Fibroblast of lung (primary cell): Measurements from ENCODE around the gene CLUH.

Experiments used
- EZH2 ChIP-seq: IDR thresholded peaks from 2 replicates; pipeline ENCODE4 v1.5.1; 2012; ENCODE audit warnings: low read length, control low read depth, mild to moderate bottlenecking; ENCODE audit errors: missing control alignments
- TF ChIP-seq, protein P1 (sequence below), 2 donors: IDR thresholded peaks in 1 of 2; conservative IDR thresholded peaks in 1 of 2; 1 replicate in 1 of 2; 2 replicates in 1 of 2; pipeline ENCODE4 v1.5.1; 2011 to 2012; ENCODE audit warnings: low read length in 2 of 2, control low read depth in 1 of 2, inconsistent platforms in 1 of 2, low read depth in 1 of 2, mild to moderate bottlenecking in 1 of 2

DNA sequence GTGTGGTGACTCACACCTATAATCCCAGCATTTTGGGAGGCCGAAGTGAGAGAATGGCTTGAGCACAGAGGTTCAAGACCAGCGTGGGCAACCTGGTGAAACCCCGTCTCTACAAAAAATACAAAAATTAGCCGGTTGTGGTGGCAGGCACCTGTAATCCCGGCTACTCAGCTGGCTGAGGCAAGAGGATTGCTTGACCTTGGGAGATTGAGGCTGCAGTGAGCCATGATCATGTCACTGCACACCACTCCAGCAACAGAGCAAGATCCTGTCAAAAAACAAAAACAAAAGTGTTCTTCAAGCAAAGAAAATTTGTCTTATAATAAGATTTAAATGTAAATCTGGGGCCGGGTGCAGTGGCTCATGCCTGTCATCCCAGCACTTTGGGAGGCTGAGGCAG lies 66.6 kb downstream of the CLUH start:
- TF ChIP-seq EZH2, result no peak
- TF ChIP-seq, protein P1, sequence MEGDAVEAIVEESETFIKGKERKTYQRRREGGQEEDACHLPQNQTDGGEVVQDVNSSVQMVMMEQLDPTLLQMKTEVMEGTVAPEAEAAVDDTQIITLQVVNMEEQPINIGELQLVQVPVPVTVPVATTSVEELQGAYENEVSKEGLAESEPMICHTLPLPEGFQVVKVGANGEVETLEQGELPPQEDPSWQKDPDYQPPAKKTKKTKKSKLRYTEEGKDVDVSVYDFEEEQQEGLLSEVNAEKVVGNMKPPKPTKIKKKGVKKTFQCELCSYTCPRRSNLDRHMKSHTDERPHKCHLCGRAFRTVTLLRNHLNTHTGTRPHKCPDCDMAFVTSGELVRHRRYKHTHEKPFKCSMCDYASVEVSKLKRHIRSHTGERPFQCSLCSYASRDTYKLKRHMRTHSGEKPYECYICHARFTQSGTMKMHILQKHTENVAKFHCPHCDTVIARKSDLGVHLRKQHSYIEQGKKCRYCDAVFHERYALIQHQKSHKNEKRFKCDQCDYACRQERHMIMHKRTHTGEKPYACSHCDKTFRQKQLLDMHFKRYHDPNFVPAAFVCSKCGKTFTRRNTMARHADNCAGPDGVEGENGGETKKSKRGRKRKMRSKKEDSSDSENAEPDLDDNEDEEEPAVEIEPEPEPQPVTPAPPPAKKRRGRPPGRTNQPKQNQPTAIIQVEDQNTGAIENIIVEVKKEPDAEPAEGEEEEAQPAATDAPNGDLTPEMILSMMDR (conservative IDR thresholded peaks at IDR 0.05 in 1 of 2, IDR thresholded peaks at IDR 0.05 in 1 of 2; ENCODE audit: low read depth in 1 of 2, low read length in 2 of 2), result no peak
